Measurements from ENCODE around the gene TBRG1. TPM values are rescaled to one million over a fixed set of nuclear protein-coding genes. Genes with fewer than 3 reads are reported as not detected.
A peak's percentile ranks its signal among the peaks of the same experiment; 100 is the strongest.

Gene TBRG1
- total and polyA plus RNA-seq, 2 of the 8 experiments (the other 6 are each of a cell fraction or from before 2014, with no cell fraction given): 16.3 to 26.7 TPM

- DNase-seq (ENCODE audit: low read depth in 1 of 2, low spot score in 2 of 2): no peak
- H4K8ac ChIP-seq (ENCODE audit: extremely low read depth, insufficient read depth, low read length): no peak overlapping the region
- no peaks in the 10 kb centered on the region for H3K27me3 ChIP-seq (replicated peaks in 1 of 4; ENCODE audit: control insufficient read depth in 3 of 4, extremely low read depth in 1 of 4, insufficient read depth in 3 of 4, low read length in 3 of 4)
- no peak overlapping the region for H3K4me2 ChIP-seq (ENCODE audit: insufficient read depth in 1 of 2, low read depth in 2 of 2, low read length in 2 of 2)
- H3K56ac ChIP-seq (replicated peaks; ENCODE audit: insufficient read length, low read depth, low read length): no peak overlapping the region
- no peak overlapping the region for H2BK120ac ChIP-seq (replicated peaks; ENCODE audit: low read depth, low read length)
- no peak overlapping the region for H4K91ac ChIP-seq (replicated peaks; ENCODE audit: insufficient read length, low read length)
- H2AK5ac ChIP-seq (ENCODE audit: low read depth, low read length): no peak overlapping the region
- H4K20me1 ChIP-seq (replicated peaks in 1 of 2; ENCODE audit: control insufficient read depth in 1 of 2, insufficient read depth in 2 of 2, low read length in 2 of 2): no peaks in the 10 kb centered on the region
- TF ChIP-seq ASH2L (IDR thresholded peaks at IDR 0.05; ENCODE audit: low read length) (no peak), SUZ12 (IDR thresholded peaks at IDR 0.05; ENCODE audit: low read length) (no peak), CHD2 (IDR thresholded peaks at IDR 0.05; ENCODE audit: low read length) (no peak), CTBP2 (IDR thresholded peaks at IDR 0.05; ENCODE audit: borderline replicate concordance, insufficient read depth, insufficient read length, low read length) (no peak), KDM4A (IDR thresholded peaks at IDR 0.05; ENCODE audit: low read depth, low read length, severe bottlenecking) (no peak), CEBPB (IDR thresholded peaks at IDR 0.05; ENCODE audit: low read depth, low read length) (no peak), TAF1 (IDR thresholded peaks at IDR 0.05; ENCODE audit: low read depth, low read length) (no peak), SIX5 (IDR thresholded peaks at IDR 0.05; ENCODE audit: low read depth, low read length) (no peak), BRCA1 (IDR thresholded peaks at IDR 0.05; ENCODE audit: low read depth, low read length) (no peak), CREB1 (IDR thresholded peaks at IDR 0.05) (no peak), TEAD4 (IDR thresholded peaks at IDR 0.05; ENCODE audit: low read depth, low read length) (no peak), CBX5 (IDR thresholded peaks at IDR 0.05; ENCODE audit: low read depth, low read length) (no peak), SP1 (IDR thresholded peaks at IDR 0.05; ENCODE audit: low read depth, low read length) (no peak)
- no peaks in the 10 kb centered on the region for H3K9me3 ChIP-seq (ENCODE audit: insufficient read depth in 2 of 2, low read depth in 1 of 2, low read length in 1 of 2)
- H3K4ac ChIP-seq (replicated peaks; ENCODE audit: insufficient read length, low read depth, low read length): no peak overlapping the region
- H2BK5ac ChIP-seq (ENCODE audit: low read depth, low read length): no peak overlapping the region
- H4K5ac ChIP-seq (ENCODE audit: insufficient read length, low read depth, low read length): no peak overlapping the region
- WGBS, 2 experiments (ENCODE audit: extremely low coverage in 1 of 2, insufficient coverage in 1 of 2, insufficient read length in 1 of 2, insufficient replicate concordance in 2 of 2, low coverage in 1 of 2, low lambda C conversion rate in 2 of 2, missing lambda C conversion rate in 1 of 2): 84% methylated on average over 5 of the region's 6 CpGs; no CpG with 5 or more reads in 1 of the 2 experiments
- H2AFZ ChIP-seq (ENCODE audit: low read length): peak overlapping the region; percentile 40
- no peak overlapping the region for H3K23ac ChIP-seq (ENCODE audit: insufficient read length)
- no peak overlapping the region for H3K27ac ChIP-seq (ENCODE audit: low read depth, low read length)
- no peak overlapping the region for H2BK15ac ChIP-seq (ENCODE audit: low read length)
- H3K23me2 ChIP-seq (ENCODE audit: low read depth, low read length): no peaks in the 10 kb centered on the region
- H3K79me1 ChIP-seq (ENCODE audit: low read depth, low read length): no peaks in the 10 kb centered on the region
- H3K18ac ChIP-seq (ENCODE audit: extremely low read depth, low read length): no peak overlapping the region
- peaks cover 0 to 3% (median 0%) of the 10 kb centered on the region in 4 experiments; a peak in 1 of 7 replicates for H3K4me1 ChIP-seq (replicated peaks in 1 of 4; ENCODE audit: control insufficient read depth in 3 of 4, insufficient read depth in 4 of 4, low read length in 3 of 4)
- H3K36me3 ChIP-seq (ENCODE audit: control insufficient read depth in 2 of 4, insufficient read depth in 4 of 4, low read length in 3 of 4): no peaks in the 10 kb centered on the region
- no peak overlapping the region for H3K4me3 ChIP-seq (ENCODE audit: extremely low read depth in 1 of 4, insufficient read depth in 2 of 4, low read depth in 3 of 4, low read length in 4 of 4)
- no peak overlapping the region for H2BK12ac ChIP-seq (ENCODE audit: low read depth, low read length)
- FAIRE-seq: no peak
- H2BK20ac ChIP-seq (ENCODE audit: low read length): no peak overlapping the region
- H3K14ac ChIP-seq (ENCODE audit: insufficient read length): no peak overlapping the region
- ChIA-PET POLR2A (ENCODE audit: partially characterized antibody) (no interaction called here), CTCF (ENCODE audit: partially characterized antibody) (interaction anchor here (1.7 to 2.0 kb wide), 2 partner anchors 11 to 167 kb away, joined by 5 to 9 read pairs; no protein-coding TSS in a partner anchor)
- H3K9ac ChIP-seq (replicated peaks in 1 of 4; ENCODE audit: extremely low read depth in 1 of 4, low read depth in 3 of 4, low read length in 3 of 4): no peak overlapping the region
- no peaks in the 10 kb centered on the region for H3K79me2 ChIP-seq (ENCODE audit: control insufficient read depth in 1 of 2, insufficient read depth in 2 of 2, low read length in 2 of 2)
Observed at GRCh38 chr11:124581817-124582216, 40.8 kb upstream of the TBRG1 start.

Measured in H1 (cell line).